ENCODE measurements around the gene IFNGR2. TPM values are rescaled to one million over a fixed set of nuclear protein-coding genes. Genes with fewer than 3 reads are reported as not detected.

IFNGR2 gene
- total and polyA plus RNA-seq, 2 of the 13 experiments (the other 11 are each of a cell fraction or from before 2014, with no cell fraction given) = 61.3 to 117 TPM

DNA sequence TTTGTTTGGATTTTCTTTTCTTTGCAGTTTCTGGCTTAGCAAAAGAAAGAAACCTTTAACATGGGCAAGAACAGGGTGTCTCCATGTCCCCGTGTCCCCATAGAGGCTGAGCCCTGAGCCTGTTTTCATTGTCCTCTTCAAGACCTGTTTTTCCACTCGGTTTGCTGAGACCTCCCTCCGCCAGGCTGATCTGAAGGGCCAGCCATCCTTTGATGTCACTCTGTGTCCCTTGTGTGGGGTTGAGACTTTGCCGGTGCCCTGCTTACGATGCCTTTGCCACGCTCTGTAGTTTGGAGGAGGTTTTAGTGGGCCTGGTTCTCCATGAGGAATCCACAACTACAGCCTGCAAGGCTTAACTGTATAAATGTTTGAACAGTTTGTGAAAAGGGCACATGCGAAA lies 23.8 kb downstream of the IFNGR2 start (continued):
- TF ChIP-seq, protein P1, sequence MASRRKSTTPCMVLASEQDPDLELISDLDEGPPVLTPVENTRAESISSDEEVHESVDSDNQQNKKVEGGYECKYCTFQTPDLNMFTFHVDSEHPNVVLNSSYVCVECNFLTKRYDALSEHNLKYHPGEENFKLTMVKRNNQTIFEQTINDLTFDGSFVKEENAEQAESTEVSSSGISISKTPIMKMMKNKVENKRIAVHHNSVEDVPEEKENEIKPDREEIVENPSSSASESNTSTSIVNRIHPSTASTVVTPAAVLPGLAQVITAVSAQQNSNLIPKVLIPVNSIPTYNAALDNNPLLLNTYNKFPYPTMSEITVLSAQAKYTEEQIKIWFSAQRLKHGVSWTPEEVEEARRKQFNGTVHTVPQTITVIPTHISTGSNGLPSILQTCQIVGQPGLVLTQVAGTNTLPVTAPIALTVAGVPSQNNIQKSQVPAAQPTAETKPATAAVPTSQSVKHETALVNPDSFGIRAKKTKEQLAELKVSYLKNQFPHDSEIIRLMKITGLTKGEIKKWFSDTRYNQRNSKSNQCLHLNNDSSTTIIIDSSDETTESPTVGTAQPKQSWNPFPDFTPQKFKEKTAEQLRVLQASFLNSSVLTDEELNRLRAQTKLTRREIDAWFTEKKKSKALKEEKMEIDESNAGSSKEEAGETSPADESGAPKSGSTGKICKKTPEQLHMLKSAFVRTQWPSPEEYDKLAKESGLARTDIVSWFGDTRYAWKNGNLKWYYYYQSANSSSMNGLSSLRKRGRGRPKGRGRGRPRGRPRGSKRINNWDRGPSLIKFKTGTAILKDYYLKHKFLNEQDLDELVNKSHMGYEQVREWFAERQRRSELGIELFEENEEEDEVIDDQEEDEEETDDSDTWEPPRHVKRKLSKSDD (CRISPR knock-in tag; IDR thresholded peaks at IDR 0.05; ENCODE audit: low read depth) = no peak
- TF ChIP-seq, protein P2, sequence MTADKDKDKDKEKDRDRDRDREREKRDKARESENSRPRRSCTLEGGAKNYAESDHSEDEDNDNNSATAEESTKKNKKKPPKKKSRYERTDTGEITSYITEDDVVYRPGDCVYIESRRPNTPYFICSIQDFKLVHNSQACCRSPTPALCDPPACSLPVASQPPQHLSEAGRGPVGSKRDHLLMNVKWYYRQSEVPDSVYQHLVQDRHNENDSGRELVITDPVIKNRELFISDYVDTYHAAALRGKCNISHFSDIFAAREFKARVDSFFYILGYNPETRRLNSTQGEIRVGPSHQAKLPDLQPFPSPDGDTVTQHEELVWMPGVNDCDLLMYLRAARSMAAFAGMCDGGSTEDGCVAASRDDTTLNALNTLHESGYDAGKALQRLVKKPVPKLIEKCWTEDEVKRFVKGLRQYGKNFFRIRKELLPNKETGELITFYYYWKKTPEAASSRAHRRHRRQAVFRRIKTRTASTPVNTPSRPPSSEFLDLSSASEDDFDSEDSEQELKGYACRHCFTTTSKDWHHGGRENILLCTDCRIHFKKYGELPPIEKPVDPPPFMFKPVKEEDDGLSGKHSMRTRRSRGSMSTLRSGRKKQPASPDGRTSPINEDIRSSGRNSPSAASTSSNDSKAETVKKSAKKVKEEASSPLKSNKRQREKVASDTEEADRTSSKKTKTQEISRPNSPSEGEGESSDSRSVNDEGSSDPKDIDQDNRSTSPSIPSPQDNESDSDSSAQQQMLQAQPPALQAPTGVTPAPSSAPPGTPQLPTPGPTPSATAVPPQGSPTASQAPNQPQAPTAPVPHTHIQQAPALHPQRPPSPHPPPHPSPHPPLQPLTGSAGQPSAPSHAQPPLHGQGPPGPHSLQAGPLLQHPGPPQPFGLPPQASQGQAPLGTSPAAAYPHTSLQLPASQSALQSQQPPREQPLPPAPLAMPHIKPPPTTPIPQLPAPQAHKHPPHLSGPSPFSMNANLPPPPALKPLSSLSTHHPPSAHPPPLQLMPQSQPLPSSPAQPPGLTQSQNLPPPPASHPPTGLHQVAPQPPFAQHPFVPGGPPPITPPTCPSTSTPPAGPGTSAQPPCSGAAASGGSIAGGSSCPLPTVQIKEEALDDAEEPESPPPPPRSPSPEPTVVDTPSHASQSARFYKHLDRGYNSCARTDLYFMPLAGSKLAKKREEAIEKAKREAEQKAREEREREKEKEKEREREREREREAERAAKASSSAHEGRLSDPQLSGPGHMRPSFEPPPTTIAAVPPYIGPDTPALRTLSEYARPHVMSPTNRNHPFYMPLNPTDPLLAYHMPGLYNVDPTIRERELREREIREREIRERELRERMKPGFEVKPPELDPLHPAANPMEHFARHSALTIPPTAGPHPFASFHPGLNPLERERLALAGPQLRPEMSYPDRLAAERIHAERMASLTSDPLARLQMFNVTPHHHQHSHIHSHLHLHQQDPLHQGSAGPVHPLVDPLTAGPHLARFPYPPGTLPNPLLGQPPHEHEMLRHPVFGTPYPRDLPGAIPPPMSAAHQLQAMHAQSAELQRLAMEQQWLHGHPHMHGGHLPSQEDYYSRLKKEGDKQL (CRISPR knock-in tag; IDR thresholded peaks at IDR 0.05; ENCODE audit: low read depth) = no peak
- TF ChIP-seq STAG1 (CRISPR knock-in tag; IDR thresholded peaks at IDR 0.05) = no peak
- no peak for TF ChIP-seq ZNF205 (CRISPR knock-in tag; IDR thresholded peaks at IDR 0.05)
- TF ChIP-seq, protein P3, sequence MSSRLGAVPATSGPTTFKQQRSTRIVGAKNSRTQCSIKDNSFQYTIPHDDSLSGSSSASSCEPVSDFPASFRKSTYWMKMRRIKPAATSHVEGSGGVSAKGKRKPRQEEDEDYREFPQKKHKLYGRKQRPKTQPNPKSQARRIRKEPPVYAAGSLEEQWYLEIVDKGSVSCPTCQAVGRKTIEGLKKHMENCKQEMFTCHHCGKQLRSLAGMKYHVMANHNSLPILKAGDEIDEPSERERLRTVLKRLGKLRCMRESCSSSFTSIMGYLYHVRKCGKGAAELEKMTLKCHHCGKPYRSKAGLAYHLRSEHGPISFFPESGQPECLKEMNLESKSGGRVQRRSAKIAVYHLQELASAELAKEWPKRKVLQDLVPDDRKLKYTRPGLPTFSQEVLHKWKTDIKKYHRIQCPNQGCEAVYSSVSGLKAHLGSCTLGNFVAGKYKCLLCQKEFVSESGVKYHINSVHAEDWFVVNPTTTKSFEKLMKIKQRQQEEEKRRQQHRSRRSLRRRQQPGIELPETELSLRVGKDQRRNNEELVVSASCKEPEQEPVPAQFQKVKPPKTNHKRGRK (CRISPR knock-in tag; IDR thresholded peaks at IDR 0.05) = no peak
- no peak for TF ChIP-seq ZNF468 (CRISPR knock-in tag; IDR thresholded peaks at IDR 0.05)
- no peak for TF ChIP-seq ZSCAN12 (CRISPR knock-in tag; IDR thresholded peaks at IDR 0.05)

All from HepG2 (cell line).